Uterus (tissue), 2 donors: ENCODE data around the gene CCDC185.

Source experiments
- CTCF ChIP-seq, 4 experiments: fragments of 200-600 bp in 2 of 4; fragments of 450-650 bp in 2 of 4; sonication (generic) in 2 of 4; IDR thresholded peaks; one replicate each; pipeline ENCODE4 v1.5.1; 2016 to 2019; ENCODE audit warnings: antibody characterized with exemption in 4 of 4, mild to moderate bottlenecking in 2 of 4, moderate library complexity in 1 of 4
- POLR2A ChIP-seq, 2 donors: fragments of 450-650 bp; IDR thresholded peaks; one replicate each; pipeline ENCODE4 v1.6.1; 2016; ENCODE audit warnings: antibody characterized with exemption in 2 of 2, mild to moderate bottlenecking in 1 of 2, moderate library complexity in 1 of 2

- no peak for TF ChIP-seq CTCF (IDR thresholded peaks at IDR 0.05)
- no peak for TF ChIP-seq POLR2A (IDR thresholded peaks at IDR 0.05)
Observed at GRCh38 chr1:223423641-223424233, 30.5 kb downstream of the CCDC185 start.
